Neural cell (in vitro differentiated cells): ENCODE results near the gene SLC22A16. TPM values are rescaled to one million over a fixed set of nuclear protein-coding genes. Genes with fewer than 3 reads are reported as not detected.

Experiments used
- H2AFZ ChIP-seq: fragments of 200-600, 300-800 bp; sonication (generic), shearing (Covaris generic); 2 replicates; pipeline ENCODE4 v1.6.0; 2014; ENCODE audit warnings: low read depth, mild to moderate bottlenecking, antibody characterized with exemption, low read length, moderate library complexity
- H3F3A ChIP-seq: fragments of 200-600 bp; shearing (Covaris generic); 2 replicates; pipeline ENCODE4 v1.6.1; 2016; ENCODE audit warnings: mild to moderate bottlenecking, moderate library complexity, mixed read lengths, antibody characterized with exemption, low read length; ENCODE audit not compliant: insufficient read depth, poor library complexity, severe bottlenecking
- H3K27ac ChIP-seq: fragments of 200-600, 300-800 bp; sonication (generic), shearing (Covaris generic); 2 replicates; pipeline ENCODE4 v1.5.1; 2014; ENCODE audit warnings: mild to moderate bottlenecking, low read length, moderate library complexity
- H3K27me3 ChIP-seq: fragments of 300-800, 200-600 bp; sonication (generic), shearing (Covaris generic); 2 replicates; pipeline ENCODE4 v1.6.0; 2014; ENCODE audit warnings: mild to moderate bottlenecking, low read depth, low read length, moderate library complexity; ENCODE audit not compliant: insufficient read depth
- H3K36me3 ChIP-seq: fragments of 300-800, 200-600 bp; sonication (generic), shearing (Covaris generic); 2 replicates; pipeline ENCODE4 v1.5.1; 2014; ENCODE audit warnings: mild to moderate bottlenecking, antibody characterized with exemption, low read length, moderate library complexity; ENCODE audit not compliant: insufficient read depth
- H3K4me2 ChIP-seq: fragments of 300-800, 200-600 bp; sonication (generic), shearing (Covaris generic); 2 replicates; pipeline ENCODE4 v1.6.0; 2014; ENCODE audit warnings: mild to moderate bottlenecking, low read length
- H3K4me3 ChIP-seq: fragments of 300-800, 200-600 bp; sonication (generic), shearing (Covaris generic); 2 replicates; pipeline ENCODE4 v1.5.1; 2014; ENCODE audit warnings: mild to moderate bottlenecking, low read length, moderate library complexity
- H3K79me2 ChIP-seq: fragments of 200-600 bp; shearing (Covaris generic); replicated peaks from 2 replicates; pipeline ENCODE4 v1.6.0; 2014; ENCODE audit warnings: mild to moderate bottlenecking, low read length, moderate library complexity; ENCODE audit not compliant: insufficient read depth
- H3K9ac ChIP-seq: fragments of 300-800, 200-600 bp; sonication (generic), shearing (Covaris generic); 2 replicates; pipeline ENCODE4 v1.6.1; 2016; ENCODE audit warnings: mild to moderate bottlenecking, low read length, mixed read lengths
- H3K9me2 ChIP-seq: fragments of 200-600 bp; shearing (Covaris generic); 2 replicates; pipeline ENCODE4 v1.6.1; 2016; ENCODE audit warnings: mild to moderate bottlenecking, low read length, mixed read lengths; ENCODE audit not compliant: insufficient read depth
- H3K9me3 ChIP-seq: fragments of 200-600, 300-800 bp; sonication (generic), shearing (Covaris generic); 2 replicates; pipeline ENCODE4 v1.6.1; 2016; ENCODE audit warnings: mild to moderate bottlenecking, mixed run types, low read length, moderate library complexity, mixed read lengths
- H4K20me1 ChIP-seq: fragments of 200-600 bp; shearing (Covaris generic); 2 replicates; pipeline ENCODE4 v1.6.1; 2016; ENCODE audit warnings: mild to moderate bottlenecking, mixed run types; ENCODE audit not compliant: insufficient read depth
- EP300 ChIP-seq: fragments of 450-650 bp; conservative IDR thresholded peaks from 2 replicates; pipeline ENCODE4 v1.6.1; 2014; ENCODE audit warnings: antibody characterized with exemption, mild to moderate bottlenecking, moderate library complexity; ENCODE audit not compliant: poor library complexity, severe bottlenecking
- EZH2 ChIP-seq: fragments of 200-600, 300-800 bp; shearing (Covaris generic), sonication (generic); IDR thresholded peaks from 2 replicates; pipeline ENCODE4 v1.6.1; 2014; ENCODE audit warnings: antibody characterized with exemption, low read length, borderline replicate concordance, mild to moderate bottlenecking; ENCODE audit not compliant: insufficient read depth, poor library complexity, severe bottlenecking
- MXI1 ChIP-seq: fragments of 450-650 bp; conservative IDR thresholded peaks from 2 replicates; pipeline ENCODE4 v1.6.1; 2014; ENCODE audit warnings: antibody characterized with exemption, mild to moderate bottlenecking; ENCODE audit not compliant: poor library complexity, severe bottlenecking
- POLR2AphosphoS5 ChIP-seq: IDR thresholded peaks from 2 replicates; pipeline ENCODE4 v1.6.1; 2012
- RAD21 ChIP-seq: fragments of 450-650 bp; conservative IDR thresholded peaks from 2 replicates; pipeline ENCODE4 v1.6.1; 2014; ENCODE audit warnings: antibody characterized with exemption, mild to moderate bottlenecking, moderate library complexity
- REST ChIP-seq: IDR thresholded peaks from 2 replicates; pipeline ENCODE4 v1.6.1; 2012; ENCODE audit warnings: borderline replicate concordance
- SMC3 ChIP-seq: fragments of 450-650 bp; conservative IDR thresholded peaks from 2 replicates; pipeline ENCODE4 v1.6.1; 2014; ENCODE audit warnings: antibody characterized with exemption, mild to moderate bottlenecking, moderate library complexity; ENCODE audit not compliant: poor library complexity
- TAF1 ChIP-seq: IDR thresholded peaks from 2 replicates; pipeline ENCODE4 v1.6.1; 2012; ENCODE audit warnings: low read depth
- polyA plus RNA-seq: library from polyadenylated mRNA; depleted of rRNA; stranded (reverse); fragments of >200 nt; gene quantifications from 2 replicates; pipeline ENCODE4 v1.2.3, GENCODE V29; 2014
- TF ChIP-seq, protein P1 (sequence below): fragments of 450-650 bp; IDR thresholded peaks from 2 replicates; pipeline ENCODE4 v1.5.1; 2014; ENCODE audit warnings: antibody characterized with exemption, mild to moderate bottlenecking, moderate library complexity; ENCODE audit not compliant: poor library complexity, severe bottlenecking

SLC22A16 gene
- polyA plus RNA-seq, 1 donor from 2014 or later = not detected

- no peaks in the 10 kb centered on the region for H3K9me2 ChIP-seq
- H2AFZ ChIP-seq = no peak overlapping the region
- no peak overlapping the region for H3K9ac ChIP-seq
- H3K27ac ChIP-seq = no peak overlapping the region
- H3K36me3 ChIP-seq = no peaks in the 10 kb centered on the region
- no peaks in the 10 kb centered on the region for H3K79me2 ChIP-seq
- no peaks in the 10 kb centered on the region for H3K27me3 ChIP-seq
- no peaks in the 10 kb centered on the region for H3F3A ChIP-seq
- H3K9me3 ChIP-seq = no peaks in the 10 kb centered on the region
- TF ChIP-seq SMC3 = no peak
- TF ChIP-seq REST = no peak
- no peak for TF ChIP-seq EZH2
- no peak overlapping the region for H3K4me2 ChIP-seq
- H3K4me3 ChIP-seq = no peak overlapping the region
- H4K20me1 ChIP-seq = no peaks in the 10 kb centered on the region
These were observed 74.7 kb downstream of the SLC22A16 start for GRCh38 chr6:110401585-110402176.

DNA sequence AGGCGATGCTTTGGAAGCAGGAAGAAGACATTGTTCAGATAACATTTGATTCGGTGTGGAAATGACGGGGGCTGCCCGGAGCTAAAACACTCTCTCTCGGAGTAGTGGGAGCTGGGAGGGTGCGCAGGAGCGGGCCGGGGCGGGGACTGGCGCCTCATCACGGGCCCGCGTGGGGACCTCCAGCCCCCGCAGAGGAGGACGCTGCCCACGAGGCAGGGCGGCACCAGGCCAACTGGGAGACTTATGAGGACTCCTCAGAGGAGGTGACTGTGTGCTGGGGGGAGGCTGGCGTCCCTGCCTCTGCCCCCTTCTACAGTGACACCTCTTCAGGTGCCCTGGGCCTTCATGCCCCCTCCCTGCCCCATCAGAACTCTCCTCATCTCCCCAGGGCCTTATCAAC, 76.2 kb downstream of the SLC22A16 start:
- Histone ChIP-seq H3K27me3 (no peaks in the 10 kb centered on the region), H3K9me2 (no peaks in the 10 kb centered on the region), H3K36me3 (no peaks in the 10 kb centered on the region), H3K9ac (no peak overlapping the region), H3K9me3 (no peaks in the 10 kb centered on the region), H3K79me2 (no peaks in the 10 kb centered on the region), H3K4me3 (no peak overlapping the region), H4K20me1 (no peaks in the 10 kb centered on the region), H2AFZ (no peak overlapping the region), H3K4me2 (no peak overlapping the region), H3F3A (no peaks in the 10 kb centered on the region), H3K27ac (no peak overlapping the region)
- TF ChIP-seq RAD21 (no peak), EZH2 (no peak), REST (no peak), SMC3 (no peak), POLR2AphosphoS5 (no peak), MXI1 (no peak), TAF1 (no peak), EP300 (no peak)
- TF ChIP-seq, protein P1, sequence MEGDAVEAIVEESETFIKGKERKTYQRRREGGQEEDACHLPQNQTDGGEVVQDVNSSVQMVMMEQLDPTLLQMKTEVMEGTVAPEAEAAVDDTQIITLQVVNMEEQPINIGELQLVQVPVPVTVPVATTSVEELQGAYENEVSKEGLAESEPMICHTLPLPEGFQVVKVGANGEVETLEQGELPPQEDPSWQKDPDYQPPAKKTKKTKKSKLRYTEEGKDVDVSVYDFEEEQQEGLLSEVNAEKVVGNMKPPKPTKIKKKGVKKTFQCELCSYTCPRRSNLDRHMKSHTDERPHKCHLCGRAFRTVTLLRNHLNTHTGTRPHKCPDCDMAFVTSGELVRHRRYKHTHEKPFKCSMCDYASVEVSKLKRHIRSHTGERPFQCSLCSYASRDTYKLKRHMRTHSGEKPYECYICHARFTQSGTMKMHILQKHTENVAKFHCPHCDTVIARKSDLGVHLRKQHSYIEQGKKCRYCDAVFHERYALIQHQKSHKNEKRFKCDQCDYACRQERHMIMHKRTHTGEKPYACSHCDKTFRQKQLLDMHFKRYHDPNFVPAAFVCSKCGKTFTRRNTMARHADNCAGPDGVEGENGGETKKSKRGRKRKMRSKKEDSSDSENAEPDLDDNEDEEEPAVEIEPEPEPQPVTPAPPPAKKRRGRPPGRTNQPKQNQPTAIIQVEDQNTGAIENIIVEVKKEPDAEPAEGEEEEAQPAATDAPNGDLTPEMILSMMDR = no peak
